ENCODE measurements around the gene PPAT. TPM values are rescaled to one million over a fixed set of nuclear protein-coding genes. Genes with fewer than 3 reads are reported as not detected.

The PPAT gene
- total and polyA plus RNA-seq, 8 donors = 6.4 to 30.0 (median 22.2) TPM

DNA sequence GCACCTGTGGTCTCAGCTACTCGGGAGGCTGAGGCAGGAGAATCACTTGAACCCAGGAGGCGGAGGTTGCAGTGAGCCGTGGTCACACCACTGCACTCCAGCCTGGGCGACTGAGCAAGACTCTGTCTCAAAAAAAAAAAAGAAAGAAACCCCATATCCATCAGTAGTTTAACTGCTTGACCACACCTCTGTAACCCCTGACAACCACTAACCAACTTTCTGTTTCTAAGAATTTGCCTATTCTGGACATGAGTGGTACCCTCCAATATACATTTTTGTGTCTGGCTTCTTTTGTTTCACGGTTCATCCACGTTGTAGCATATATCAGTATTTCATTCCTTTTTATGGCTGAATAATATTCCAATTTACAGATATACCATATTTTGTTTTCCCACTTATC lies 9.1 kb downstream of the PPAT start:
- DNase-seq = no peak
- intact Hi-C loops (cut with DNase I) = loop anchor here in 1 of 2 donors (5.0 kb wide), 1 partner anchor 371 kb away; no protein-coding TSS in a partner anchor
- Histone ChIP-seq H3K27ac (no peak overlapping the region), H3K4me3 (no peak overlapping the region), H3K9me3 (no peaks in the 10 kb centered on the region), H3K36me3 (no peaks in the 10 kb centered on the region), H3K4me1 (no peaks in the 10 kb centered on the region), H3K27me3 (no peaks in the 10 kb centered on the region)
- no peak for TF ChIP-seq CTCF (IDR thresholded peaks at IDR 0.05)
- ATAC-seq = no peak

- Histone ChIP-seq H3K36me3 (no peaks in the 10 kb centered on the region), H3K9me3 (no peaks in the 10 kb centered on the region), H3K4me3 (no peak overlapping the region), H3K4me1 (no peaks in the 10 kb centered on the region), H3K27me3 (no peaks in the 10 kb centered on the region), H3K27ac (no peak overlapping the region)
- no peak for TF ChIP-seq CTCF (IDR thresholded peaks at IDR 0.05)
- intact Hi-C loops (cut with DNase I) = loop anchor here in 1 of 2 donors (5.0 kb wide), 1 partner anchor 372 kb away; no protein-coding TSS in a partner anchor
- DNase-seq (no peak), ATAC-seq (no peak)
Observed at GRCh38 chr4:56425518-56425917, 9.9 kb downstream of the PPAT start.

DNA sequence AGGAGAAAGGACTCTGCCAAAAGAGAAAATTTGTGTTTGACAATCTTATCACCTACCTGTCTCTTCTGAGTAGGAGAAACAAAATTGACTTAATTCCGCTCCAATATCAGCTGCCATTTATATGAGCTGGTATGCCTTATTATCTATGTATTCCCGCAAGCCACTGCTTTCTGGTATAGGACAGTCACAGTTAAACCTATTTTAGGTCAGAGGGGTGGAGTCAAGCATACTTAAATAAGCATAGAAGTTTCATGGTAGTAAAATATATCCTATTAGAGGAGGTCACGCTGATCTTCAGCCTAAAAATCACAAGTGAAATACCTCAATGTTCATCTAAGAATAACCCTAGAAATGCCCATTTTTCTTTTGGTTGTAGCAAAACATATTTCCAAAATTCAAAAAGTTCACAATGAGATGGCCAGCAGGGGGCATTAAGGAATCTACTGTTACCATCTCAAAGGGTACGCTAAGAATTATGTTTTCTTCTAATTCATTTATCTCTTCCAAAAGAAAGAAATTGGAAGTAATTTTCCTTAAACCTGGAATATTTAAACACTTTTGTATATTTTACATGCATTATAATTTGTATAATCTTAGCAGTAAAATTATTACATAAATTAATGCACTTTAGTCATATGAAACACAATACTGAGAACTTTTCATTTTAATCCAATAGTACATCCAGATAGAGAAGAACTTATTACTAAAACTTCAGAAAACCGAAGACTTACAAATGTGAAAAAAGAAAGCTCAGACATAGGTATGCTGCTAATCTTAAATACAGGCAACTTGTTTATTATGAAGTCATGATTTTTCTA lies 10.5 kb downstream of the PPAT start:
- Histone ChIP-seq H3K9me3 (no peaks in the 10 kb centered on the region), H3K27ac (no peak overlapping the region), H3K4me3 (no peak overlapping the region), H3K4me1 (no peaks in the 10 kb centered on the region), H3K36me3 (no peaks in the 10 kb centered on the region), H3K27me3 (no peaks in the 10 kb centered on the region)
- DNase-seq (peak in 1 of 4 donors; percentile 41), ATAC-seq (peak; percentile 60)
- intact Hi-C loops (cut with DNase I) = loop anchor here in 1 of 2 donors (5.0 kb wide), 1 partner anchor 372 kb away; no protein-coding TSS in a partner anchor
- TF ChIP-seq CTCF (IDR thresholded peaks at IDR 0.05) = peak; percentile 38 to 59

DNA sequence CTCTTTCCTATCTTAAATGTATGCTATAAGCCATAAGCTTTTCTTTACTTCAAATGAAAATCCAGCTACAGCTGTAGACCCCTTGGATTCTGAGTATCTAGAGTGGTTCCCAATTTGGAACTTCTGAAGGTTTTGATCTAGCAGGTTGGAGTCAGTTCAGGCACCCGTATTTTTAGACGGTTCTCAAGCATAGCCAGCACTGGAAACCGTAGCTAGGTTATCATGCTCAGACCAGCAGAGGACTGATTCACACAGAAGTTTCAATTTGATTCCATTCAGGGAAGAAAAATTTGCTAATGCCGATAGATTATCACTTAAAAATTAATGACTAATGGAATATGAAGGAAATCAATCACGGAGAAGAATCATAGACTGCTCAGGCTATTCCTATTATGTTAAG lies 11.2 kb downstream of the PPAT start:
- Histone ChIP-seq H3K27me3 (no peaks in the 10 kb centered on the region), H3K27ac (no peak overlapping the region), H3K4me3 (no peak overlapping the region), H3K36me3 (no peaks in the 10 kb centered on the region), H3K9me3 (no peaks in the 10 kb centered on the region), H3K4me1 (no peaks in the 10 kb centered on the region)
- TF ChIP-seq CTCF (IDR thresholded peaks at IDR 0.05) = no peak
- DNase-seq = no peak
- no peak for ATAC-seq
- intact Hi-C loops (cut with DNase I) = no loop called here

DNA sequence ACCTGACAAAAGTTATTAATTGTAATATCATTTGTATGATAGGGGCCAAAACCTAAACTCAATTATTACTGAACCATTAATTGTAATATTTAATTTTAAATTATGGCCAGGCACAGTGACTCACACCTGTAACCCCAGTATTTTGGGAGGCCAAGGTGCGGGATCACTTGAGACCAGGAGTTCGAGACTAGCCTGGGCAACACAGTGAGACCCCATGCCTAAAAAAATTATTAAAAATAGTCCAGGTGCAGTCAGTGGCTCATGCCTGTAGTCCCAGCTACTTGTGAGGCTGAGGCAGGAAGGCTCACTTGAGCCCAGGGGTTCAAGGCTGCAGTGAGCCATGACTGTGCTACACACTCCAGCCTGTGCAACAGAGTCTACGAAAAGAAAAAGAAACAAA lies 18.0 kb downstream of the PPAT start:
- Histone ChIP-seq H3K4me1 (no peaks in the 10 kb centered on the region), H3K36me3 (no peaks in the 10 kb centered on the region), H3K4me3 (no peak overlapping the region), H3K27me3 (no peaks in the 10 kb centered on the region), H3K27ac (no peak overlapping the region), H3K9me3 (no peaks in the 10 kb centered on the region)
- no peak for ATAC-seq
- intact Hi-C loops (cut with DNase I) = no loop called here
- DNase-seq = no peak
- TF ChIP-seq CTCF (IDR thresholded peaks at IDR 0.05) = no peak
